ENCODE results near the gene CELSR3.

CELSR3 gene, protein sequence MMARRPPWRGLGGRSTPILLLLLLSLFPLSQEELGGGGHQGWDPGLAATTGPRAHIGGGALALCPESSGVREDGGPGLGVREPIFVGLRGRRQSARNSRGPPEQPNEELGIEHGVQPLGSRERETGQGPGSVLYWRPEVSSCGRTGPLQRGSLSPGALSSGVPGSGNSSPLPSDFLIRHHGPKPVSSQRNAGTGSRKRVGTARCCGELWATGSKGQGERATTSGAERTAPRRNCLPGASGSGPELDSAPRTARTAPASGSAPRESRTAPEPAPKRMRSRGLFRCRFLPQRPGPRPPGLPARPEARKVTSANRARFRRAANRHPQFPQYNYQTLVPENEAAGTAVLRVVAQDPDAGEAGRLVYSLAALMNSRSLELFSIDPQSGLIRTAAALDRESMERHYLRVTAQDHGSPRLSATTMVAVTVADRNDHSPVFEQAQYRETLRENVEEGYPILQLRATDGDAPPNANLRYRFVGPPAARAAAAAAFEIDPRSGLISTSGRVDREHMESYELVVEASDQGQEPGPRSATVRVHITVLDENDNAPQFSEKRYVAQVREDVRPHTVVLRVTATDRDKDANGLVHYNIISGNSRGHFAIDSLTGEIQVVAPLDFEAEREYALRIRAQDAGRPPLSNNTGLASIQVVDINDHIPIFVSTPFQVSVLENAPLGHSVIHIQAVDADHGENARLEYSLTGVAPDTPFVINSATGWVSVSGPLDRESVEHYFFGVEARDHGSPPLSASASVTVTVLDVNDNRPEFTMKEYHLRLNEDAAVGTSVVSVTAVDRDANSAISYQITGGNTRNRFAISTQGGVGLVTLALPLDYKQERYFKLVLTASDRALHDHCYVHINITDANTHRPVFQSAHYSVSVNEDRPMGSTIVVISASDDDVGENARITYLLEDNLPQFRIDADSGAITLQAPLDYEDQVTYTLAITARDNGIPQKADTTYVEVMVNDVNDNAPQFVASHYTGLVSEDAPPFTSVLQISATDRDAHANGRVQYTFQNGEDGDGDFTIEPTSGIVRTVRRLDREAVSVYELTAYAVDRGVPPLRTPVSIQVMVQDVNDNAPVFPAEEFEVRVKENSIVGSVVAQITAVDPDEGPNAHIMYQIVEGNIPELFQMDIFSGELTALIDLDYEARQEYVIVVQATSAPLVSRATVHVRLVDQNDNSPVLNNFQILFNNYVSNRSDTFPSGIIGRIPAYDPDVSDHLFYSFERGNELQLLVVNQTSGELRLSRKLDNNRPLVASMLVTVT (N-terminal part only)

GRCh38 chr3:48662753-48663488 lies at the start of gene CELSR3:
CELSR3 (minus strand) TSS chr3:48662886; CDS start chr3:48662634, 252 bp downstream.
- DNase-seq (ENCODE audit: low read depth, low spot score), result peak; percentile 96

DNA sequence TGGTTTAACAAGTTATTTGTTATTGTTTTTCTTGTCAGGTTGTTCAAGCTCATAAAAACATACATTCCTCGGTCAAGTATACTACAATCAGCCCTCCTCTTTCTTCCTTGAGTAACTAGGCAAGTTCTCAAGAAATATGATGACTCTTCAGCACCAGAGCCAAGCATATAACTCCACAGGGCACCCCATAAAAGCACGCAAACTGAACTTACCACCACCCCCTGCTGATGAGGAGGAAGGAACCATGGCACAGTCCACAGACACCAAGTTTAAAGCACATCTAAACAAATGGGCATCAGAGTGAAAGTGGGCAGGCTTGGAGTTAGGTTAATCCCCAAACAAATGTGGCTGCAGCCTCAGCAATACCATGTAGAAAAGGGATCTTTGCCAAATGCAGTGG lies 49.0 kb upstream of the CELSR3 start:
- DNase-seq (ENCODE audit: low read depth, low spot score), result no peak

- peak; percentile 32 for DNase-seq (ENCODE audit: low read depth, low spot score)
Measured at GRCh38 chr3:48709051-48709461, 46.4 kb upstream of the CELSR3 start.

DNA sequence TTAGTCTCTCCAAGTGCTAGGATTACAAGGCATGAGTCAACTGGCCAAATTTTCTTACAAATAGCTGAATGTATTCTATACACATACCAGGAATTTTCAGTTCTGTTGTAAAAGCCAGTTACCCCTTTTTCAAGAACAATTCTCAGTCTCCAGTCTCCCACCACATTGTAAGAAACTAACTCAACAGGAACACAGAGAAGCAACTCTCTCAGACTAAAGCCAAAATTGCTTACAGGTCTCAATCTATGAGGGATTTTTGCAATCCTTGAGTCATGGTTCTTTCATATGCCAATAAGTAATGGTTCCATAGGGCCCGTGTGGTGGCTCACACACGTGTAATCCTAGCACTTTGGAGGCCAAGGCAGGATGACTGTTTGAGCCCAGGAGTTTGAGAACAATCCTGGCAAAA lies 45.8 kb upstream of the CELSR3 start:
- peak; percentile 36 for DNase-seq (ENCODE audit: low read depth, low spot score)

GRCh38 chr3:48707157-48707556 lies 44.5 kb upstream of the CELSR3 start:
- DNase-seq (ENCODE audit: low read depth, low spot score), result no peak

DNA sequence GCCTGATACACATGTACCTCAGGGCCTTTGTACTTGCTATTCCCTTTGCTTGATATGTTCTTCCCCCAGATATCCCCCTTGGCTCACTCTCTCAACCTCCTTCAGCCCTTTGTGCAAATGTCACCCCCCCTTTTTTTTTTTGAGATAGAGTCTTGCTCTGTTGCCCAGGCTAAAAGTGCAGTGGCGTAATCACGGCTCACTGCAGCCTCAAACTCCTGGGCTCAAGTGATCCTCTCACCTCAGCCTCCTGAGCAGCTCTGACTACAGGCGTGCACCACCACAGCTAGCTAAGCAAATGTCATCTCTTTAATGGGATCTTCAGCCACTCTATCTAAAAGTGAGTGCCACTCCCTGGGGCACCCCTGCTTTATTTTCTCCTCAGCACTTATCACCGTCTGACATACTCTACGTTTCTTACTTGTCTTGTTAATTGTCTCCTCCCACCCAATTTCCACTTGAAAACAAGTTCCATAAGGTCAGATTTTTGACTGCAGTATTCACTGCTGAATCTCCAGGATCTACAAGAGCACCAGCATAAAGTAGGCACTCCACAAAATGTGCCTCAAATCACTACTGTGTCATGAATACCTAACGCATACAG lies 39.7 kb upstream of the CELSR3 start:
- no peak for DNase-seq (ENCODE audit: low read depth, low spot score)

DNA sequence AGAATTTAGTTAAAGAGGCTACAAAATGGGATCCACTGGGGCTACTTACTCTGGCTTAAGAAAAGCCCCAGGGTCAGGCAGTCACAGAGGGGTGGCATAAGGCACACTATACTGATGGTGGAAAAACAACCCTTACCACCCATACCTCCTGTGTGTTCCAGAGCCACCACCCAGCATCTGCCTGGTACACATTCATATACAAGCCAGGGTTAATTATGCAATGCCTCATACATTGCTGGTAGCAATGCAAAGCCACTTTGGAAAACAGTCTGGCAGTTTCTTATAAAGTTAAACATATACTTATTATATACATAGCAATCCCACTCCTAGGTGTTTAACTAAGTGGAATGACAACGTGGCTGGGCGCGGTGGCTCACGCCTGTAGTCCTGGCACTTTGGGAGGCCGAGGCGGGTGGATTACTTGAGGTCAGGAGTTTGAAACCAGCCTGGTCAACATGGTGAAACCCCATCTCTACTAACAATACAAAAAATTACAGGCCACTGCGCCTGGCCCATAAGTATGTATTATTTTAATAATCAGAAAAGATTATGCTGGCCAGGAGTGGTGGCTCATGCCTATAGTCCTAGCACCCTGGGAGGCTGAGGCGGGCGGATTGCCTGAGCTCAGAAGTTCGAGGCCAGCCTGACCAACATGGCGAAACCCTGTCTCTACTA lies 38.2 kb upstream of the CELSR3 start:
- DNase-seq (ENCODE audit: low read depth, low spot score), result no peak

DNA sequence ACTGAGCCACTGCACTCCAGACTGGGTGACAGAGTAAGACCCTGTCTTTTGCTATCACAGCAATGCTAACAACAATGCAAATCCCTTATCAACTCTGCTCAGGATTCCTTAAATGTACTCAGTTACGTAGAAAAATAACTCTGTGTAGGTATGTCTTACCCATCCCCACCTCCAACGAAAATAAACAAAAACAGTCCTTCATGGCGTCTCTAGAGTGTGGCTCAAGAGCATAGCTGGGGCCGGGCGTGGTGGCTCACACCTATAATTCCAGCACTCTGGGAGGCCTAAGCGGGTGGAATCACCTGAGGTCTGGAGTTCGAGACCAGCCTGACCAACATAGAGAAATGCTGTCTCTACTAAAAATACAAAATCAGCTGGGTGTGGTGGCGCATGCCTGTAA lies 36.2 kb upstream of the CELSR3 start:
- DNase-seq (ENCODE audit: low read depth, low spot score), result no peak

DNA sequence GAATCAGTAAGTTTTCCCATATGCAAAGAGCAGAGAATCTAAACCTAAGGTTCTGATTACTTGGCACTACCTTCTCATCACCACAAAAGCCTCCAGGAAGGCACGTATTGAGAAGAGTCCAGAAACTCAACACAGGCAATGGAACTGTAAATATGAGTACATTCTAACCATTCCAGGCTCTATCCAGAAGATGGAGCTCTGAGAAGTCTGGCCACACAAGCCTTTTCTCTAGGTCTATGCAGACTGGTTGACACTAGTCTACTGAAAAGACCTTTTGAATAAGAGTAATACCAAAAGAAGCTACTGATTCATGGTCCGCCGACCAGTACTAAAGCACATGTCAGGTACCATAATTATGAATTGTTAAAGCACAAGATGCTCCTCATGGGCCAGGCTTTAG lies 35.3 kb upstream of the CELSR3 start:
- no peak for DNase-seq (ENCODE audit: low read depth, low spot score)

GRCh38 chr3:48696601-48697000 lies 33.9 kb upstream of the CELSR3 start:
- DNase-seq (ENCODE audit: low read depth, low spot score), result no peak

DNA sequence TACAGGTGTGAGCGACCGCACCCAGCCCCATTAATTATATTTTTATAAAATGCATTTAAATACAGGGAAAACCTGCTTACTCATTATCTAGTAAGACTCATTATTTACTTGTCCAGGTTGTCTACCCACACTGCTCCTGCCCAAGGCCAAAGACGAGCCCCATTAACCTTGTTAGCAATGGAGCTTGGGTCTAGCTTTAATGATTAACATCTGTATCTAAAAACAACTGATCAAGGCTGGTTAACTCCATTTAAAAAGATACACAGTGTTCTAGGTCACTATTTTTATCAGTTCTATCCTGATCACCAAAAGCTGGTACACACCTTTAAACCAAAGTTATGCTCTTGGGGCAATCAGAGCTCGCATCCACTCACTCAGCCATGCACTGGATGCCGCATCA lies 33.5 kb upstream of the CELSR3 start:
- no peak for DNase-seq (ENCODE audit: low read depth, low spot score)

DNA sequence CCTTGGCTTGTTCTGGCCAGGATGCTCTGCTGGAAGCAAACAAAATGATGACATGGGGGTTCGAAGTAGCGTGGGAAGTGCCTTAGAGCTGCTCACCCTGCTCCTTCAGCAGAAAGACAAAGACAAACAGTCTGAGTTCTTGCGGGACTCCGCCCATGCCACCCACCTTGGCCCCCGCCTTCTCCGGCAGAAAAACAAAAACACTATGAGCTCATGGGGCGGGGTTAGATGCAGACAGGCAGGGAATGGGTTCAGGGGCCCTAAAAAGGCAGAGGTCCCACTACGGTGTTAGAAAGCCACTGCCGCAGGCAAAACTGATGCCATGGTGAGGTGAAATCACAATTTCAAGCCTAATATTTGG lies 32.7 kb upstream of the CELSR3 start:
- peak; percentile 88 for DNase-seq (ENCODE audit: low read depth, low spot score)

- peak; percentile 92 for DNase-seq (ENCODE audit: low read depth, low spot score)
Measured at GRCh38 chr3:48694610-48695392, 32.1 kb upstream of the CELSR3 start.

DNA sequence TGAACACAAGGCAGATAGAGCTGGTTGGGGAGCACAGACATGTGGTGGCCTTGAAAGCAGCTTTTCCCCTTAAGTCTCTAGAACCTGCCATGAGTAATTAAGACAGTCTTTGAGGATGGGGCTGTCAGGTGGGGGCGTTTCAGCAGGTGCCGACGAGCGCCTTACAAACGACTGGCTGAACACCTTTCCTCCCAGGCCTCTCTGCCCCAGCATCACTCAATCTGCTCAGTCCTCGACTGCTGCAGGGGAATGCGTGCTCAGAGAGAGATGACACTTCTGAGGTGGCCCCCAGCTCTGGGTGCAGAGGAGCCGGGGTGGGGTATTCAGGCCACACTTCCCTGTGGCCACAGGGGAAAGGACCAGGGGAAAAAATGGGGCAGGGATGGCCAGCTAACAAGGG lies 31.1 kb upstream of the CELSR3 start:
- no peak for DNase-seq (ENCODE audit: low read depth, low spot score)

- DNase-seq (ENCODE audit: low read depth, low spot score), result no peak
Measured at GRCh38 chr3:48692551-48692950, 29.9 kb upstream of the CELSR3 start.

GRCh38 chr3:48690846-48691458 lies 28.3 kb upstream of the CELSR3 start:
- no peak for DNase-seq (ENCODE audit: low read depth, low spot score)

DNA sequence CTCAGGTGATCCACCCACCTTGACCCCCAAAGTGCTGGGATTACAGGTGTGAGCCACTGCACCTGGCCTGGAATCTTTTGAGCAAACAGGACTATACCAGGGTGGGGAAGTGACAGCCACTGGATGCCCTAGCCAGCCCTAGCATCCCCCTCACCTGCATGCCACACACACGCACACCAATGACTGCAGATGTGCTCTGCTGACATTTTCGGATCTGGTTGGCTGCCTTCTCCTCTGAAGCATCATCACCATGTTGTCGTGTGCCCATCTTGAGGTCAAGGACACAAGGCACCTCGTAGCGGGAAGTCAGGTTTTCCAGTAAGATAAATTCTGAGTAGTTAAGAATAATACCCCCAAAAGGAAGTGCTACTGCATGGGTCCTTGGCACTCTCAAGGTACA lies 26.7 kb upstream of the CELSR3 start:
- DNase-seq (ENCODE audit: low read depth, low spot score), result no peak

- no peak for DNase-seq (ENCODE audit: low read depth, low spot score)
Measured at GRCh38 chr3:48688737-48689075, 26.0 kb upstream of the CELSR3 start.

DNA sequence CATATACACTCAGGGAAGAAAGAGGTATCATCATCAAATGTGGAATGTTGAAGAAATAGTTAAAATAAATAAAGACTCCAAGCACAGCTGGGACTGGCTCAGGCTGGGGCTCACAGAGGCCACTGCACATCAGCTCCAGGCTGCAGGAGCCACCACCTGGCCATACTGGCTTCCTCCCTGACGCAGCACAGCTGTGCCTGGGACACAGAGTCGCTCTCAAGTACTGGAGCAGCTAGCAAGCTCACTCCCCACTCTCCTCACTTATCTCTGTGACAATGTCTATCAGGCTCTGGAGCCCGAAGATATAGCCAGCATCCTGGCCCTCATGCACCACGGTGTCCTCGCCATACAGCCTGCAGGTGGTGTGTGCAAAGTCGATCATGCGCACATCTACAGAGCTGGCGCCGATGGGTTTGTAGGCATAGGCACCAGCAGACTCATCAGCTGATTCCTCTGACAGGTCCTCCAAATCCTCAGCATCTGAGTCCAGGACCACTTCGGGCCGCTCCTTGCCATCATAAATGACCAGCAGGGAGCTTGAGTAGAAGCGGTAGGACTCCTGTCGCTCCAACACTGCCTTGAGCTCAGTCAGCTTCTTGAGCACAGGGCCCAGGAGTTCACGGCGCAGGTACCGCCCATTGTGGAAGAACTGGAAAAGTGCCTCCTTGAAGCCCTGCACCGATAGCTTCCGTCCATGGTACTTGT lies 25.5 kb upstream of the CELSR3 start:
- DNase-seq (ENCODE audit: low read depth, low spot score), result no peak

Data from astrocyte of the hippocampus (primary cell).